Fibroblast of lung (primary cell): ENCODE data around the gene NEURL2. TPM values are rescaled to one million over a fixed set of nuclear protein-coding genes. Genes with fewer than 3 reads are reported as not detected.

Source experiments
- DNase-seq, 2 donors: peaks; one replicate each; pipeline versions ENCODE4 v3.0.0 to v3.0.0-alpha.2; 2010; ENCODE audit warnings: low read depth in 2 of 2
- H2AFZ ChIP-seq: 2 replicates; pipeline ENCODE4 v1.5.1; 2012; ENCODE audit warnings: low read length, control low read depth, inconsistent platforms
- H3K27ac ChIP-seq: 2 replicates; pipeline ENCODE4 v1.5.1; 2011; ENCODE audit warnings: low read length, control low read depth; ENCODE audit not compliant: insufficient read depth
- H3K27me3 ChIP-seq: 2 replicates; pipeline ENCODE4 v1.5.1; 2011; ENCODE audit warnings: mild to moderate bottlenecking, low read length; ENCODE audit not compliant: control insufficient read depth, insufficient read depth
- H3K36me3 ChIP-seq: 2 replicates; pipeline ENCODE4 v1.5.1; 2011; ENCODE audit warnings: low read length; ENCODE audit not compliant: control insufficient read depth, insufficient read depth
- H3K4me1 ChIP-seq: 2 replicates; pipeline ENCODE4 v1.5.1; 2011; ENCODE audit warnings: low read length; ENCODE audit not compliant: control insufficient read depth, insufficient read depth; ENCODE audit errors: extremely low read depth
- H3K4me2 ChIP-seq: 2 replicates; pipeline ENCODE4 v1.5.1; 2011; ENCODE audit warnings: low read length, control low read depth; ENCODE audit not compliant: insufficient read depth; ENCODE audit errors: extremely low read depth
- H3K4me3 ChIP-seq, 4 experiments: fragments of 200-600 bp in 1 of 4; sonication (generic) in 1 of 4; replicated peaks in 1 of 4; 2 replicates each; pipeline ENCODE4 v1.5.1; 2011 to 2016; ENCODE audit warnings: low read length in 4 of 4, low read depth in 3 of 4, mild to moderate bottlenecking in 3 of 4, control low read depth in 2 of 4, inconsistent platforms in 1 of 4, mixed read lengths in 1 of 4; ENCODE audit not compliant: insufficient read depth in 1 of 4; ENCODE audit errors: control extremely low read depth in 1 of 4
- H3K79me2 ChIP-seq: 2 replicates; pipeline ENCODE4 v1.5.1; 2012; ENCODE audit warnings: mild to moderate bottlenecking, low read length, inconsistent platforms; ENCODE audit not compliant: control insufficient read depth, insufficient read depth
- H3K9ac ChIP-seq: 2 replicates; pipeline ENCODE4 v1.5.1; 2011; ENCODE audit warnings: mild to moderate bottlenecking, low read length, control low read depth; ENCODE audit not compliant: insufficient read depth
- H3K9me3 ChIP-seq: 2 replicates; pipeline ENCODE4 v1.5.1; 2012; ENCODE audit warnings: low read depth, low read length; ENCODE audit not compliant: control insufficient read depth, insufficient read depth
- H4K20me1 ChIP-seq: 2 replicates; pipeline ENCODE4 v1.5.1; 2011; ENCODE audit warnings: low read length; ENCODE audit not compliant: control insufficient read depth, insufficient read depth; ENCODE audit errors: extremely low read depth
- CTCF ChIP-seq, 2 donors: IDR thresholded peaks in 1 of 2; conservative IDR thresholded peaks in 1 of 2; 1 replicate in 1 of 2; 2 replicates in 1 of 2; pipeline ENCODE4 v1.5.1; 2011 to 2012; ENCODE audit warnings: low read length in 2 of 2, control low read depth in 1 of 2, inconsistent platforms in 1 of 2, low read depth in 1 of 2, mild to moderate bottlenecking in 1 of 2
- EZH2 ChIP-seq: IDR thresholded peaks from 2 replicates; pipeline ENCODE4 v1.5.1; 2012; ENCODE audit warnings: low read length, control low read depth, mild to moderate bottlenecking; ENCODE audit errors: missing control alignments
- polyA plus RNA-seq, 2 donors: library from polyadenylated mRNA; depleted of rRNA in 1 of 2; stranded (reverse) in 1 of 2; unstranded in 1 of 2; fragments of >200 nt; gene quantifications; 2 replicates each; pipeline ENCODE4 v1.2.1, GENCODE V29; 2011 to 2012; ENCODE audit warnings: missing spikeins in 1 of 2
- total RNA-seq: library from RNA; depleted of rRNA; stranded (reverse); fragments of >200 nt; gene quantifications from 2 replicates; pipeline ENCODE4 v1.2.1, GENCODE V29; 2014

The NEURL2 gene
- total and polyA plus RNA-seq, 2 donors (not counting 1 experiment from before 2014, with no cell fraction given): 0.77 to 7.1 TPM

GRCh38 chr20:45921337-45922189 is 30.6 kb upstream of the NEURL2 start:
- Histone ChIP-seq H3K4me2 (no peak overlapping the region), H3K9ac (no peak overlapping the region), H3K27ac (no peak overlapping the region), H3K4me3 (no peak overlapping the region), H2AFZ (no peak overlapping the region), H3K79me2 (no peaks in the 10 kb centered on the region), H3K4me1 (peaks cover 25% of the 10 kb centered on the region), H3K9me3 (no peaks in the 10 kb centered on the region), H3K27me3 (no peaks in the 10 kb centered on the region), H3K36me3 (no peaks in the 10 kb centered on the region), H4K20me1 (no peaks in the 10 kb centered on the region)
- TF ChIP-seq EZH2 (no peak), CTCF (conservative IDR thresholded peaks at IDR 0.05 in 1 of 2, IDR thresholded peaks at IDR 0.05 in 1 of 2; ENCODE audit: low read depth in 1 of 2, low read length in 2 of 2) (no peak)
- no peak for DNase-seq

GRCh38 chr20:45920462-45921336 is 29.7 kb upstream of the NEURL2 start:
- Histone ChIP-seq H3K9me3 (no peaks in the 10 kb centered on the region), H3K4me2 (peak overlapping the region; percentile 79), H3K4me3 (peak overlapping the region in 1 of 4 experiments; percentile 8), H4K20me1 (no peaks in the 10 kb centered on the region), H3K79me2 (no peaks in the 10 kb centered on the region), H3K27ac (peak overlapping the region; percentile 46), H2AFZ (peak overlapping the region; percentile 1), H3K9ac (no peak overlapping the region), H3K27me3 (no peaks in the 10 kb centered on the region), H3K36me3 (no peaks in the 10 kb centered on the region), H3K4me1 (peaks cover 25% of the 10 kb centered on the region)
- DNase-seq: peak in 1 of 2 donors; percentile 41
- TF ChIP-seq CTCF (conservative IDR thresholded peaks at IDR 0.05 in 1 of 2, IDR thresholded peaks at IDR 0.05 in 1 of 2; ENCODE audit: low read depth in 1 of 2, low read length in 2 of 2) (no peak), EZH2 (no peak)
